EL (cell line): Measurements from ENCODE around the gene EPHA10.
A peak's percentile ranks its signal among the peaks of the same experiment; 100 is the strongest.
"Not testable (repeated sequence)": the region's sequence is repeated elsewhere in the genome, so short reads cannot be mapped to it uniquely, and the experiment has no call there.

ENCODE experiments used
- DNase-seq: peaks from one replicate; pipeline ENCODE4 v3.0.0-alpha.2; 2016

Gene EPHA10

GRCh38 chr1:37708471-37708870 lies 56.4 kb downstream of the EPHA10 start:
- DNase-seq, result no peak

GRCh38 chr1:37705399-37705798 lies 59.5 kb downstream of the EPHA10 start:
- DNase-seq, result no peak

DNA sequence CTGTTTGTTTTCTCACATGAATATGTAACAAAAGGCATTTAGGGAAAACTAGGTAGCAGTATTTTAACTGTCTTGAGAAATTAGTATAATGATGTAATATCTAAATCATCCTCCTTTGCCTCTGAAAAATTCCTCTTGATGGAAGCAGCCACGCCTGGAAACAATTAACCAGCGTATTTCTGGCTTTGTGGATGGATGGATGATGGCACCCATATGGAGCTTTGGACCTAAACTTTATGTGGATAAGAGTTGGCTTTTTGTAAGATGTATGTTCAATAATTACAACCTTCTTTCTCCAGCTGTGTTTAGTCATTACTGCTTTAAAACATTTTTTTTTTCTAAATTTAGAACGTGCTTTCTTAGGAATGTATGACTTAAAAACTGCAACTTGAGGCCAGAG lies 60.0 kb downstream of the EPHA10 start:
- DNase-seq, result no peak

GRCh38 chr1:37703061-37703460 lies 61.9 kb downstream of the EPHA10 start:
- DNase-seq, result no peak

- no peak for DNase-seq
Observed at GRCh38 chr1:37701051-37701450, 63.9 kb downstream of the EPHA10 start.

DNA sequence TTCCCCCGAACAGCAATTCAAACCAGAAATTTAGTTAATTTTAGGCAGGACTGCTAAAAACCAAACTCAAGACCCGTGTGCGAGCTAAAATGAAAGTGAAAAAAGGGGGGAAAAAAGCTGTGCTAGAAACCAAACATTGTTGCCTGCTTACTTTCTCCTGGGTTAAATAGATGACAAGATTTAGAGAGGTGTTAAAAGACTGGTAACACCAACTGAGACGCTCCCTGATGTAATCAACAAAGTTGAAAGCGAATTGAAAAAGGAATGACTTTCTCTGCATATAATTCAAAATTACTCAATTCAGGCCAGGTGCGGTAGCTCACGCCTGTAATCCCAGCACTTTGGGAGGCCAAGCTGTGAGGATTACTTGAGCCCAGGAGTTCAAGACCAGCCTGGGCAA lies 65.8 kb downstream of the EPHA10 start:
- DNase-seq, result no peak

DNA sequence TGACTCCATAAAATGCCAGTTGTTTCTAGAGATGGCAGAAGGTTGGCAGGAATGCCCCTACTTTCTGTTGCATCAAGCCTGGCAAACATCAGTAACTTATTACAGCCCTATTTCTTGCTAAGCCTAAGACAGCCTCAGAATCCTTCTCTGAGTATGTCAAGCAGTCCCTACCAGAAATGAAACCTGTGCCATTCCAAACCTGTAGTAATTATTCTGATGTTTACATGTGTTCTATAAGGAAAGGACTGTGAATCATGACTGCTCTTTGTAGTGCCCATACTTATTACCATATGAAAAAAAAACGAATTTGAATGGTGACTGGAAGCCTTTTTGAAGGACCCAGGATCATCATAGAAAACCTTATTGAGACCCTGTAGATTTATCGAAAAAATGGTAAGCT lies 67.2 kb downstream of the EPHA10 start:
- DNase-seq, result no peak

DNA sequence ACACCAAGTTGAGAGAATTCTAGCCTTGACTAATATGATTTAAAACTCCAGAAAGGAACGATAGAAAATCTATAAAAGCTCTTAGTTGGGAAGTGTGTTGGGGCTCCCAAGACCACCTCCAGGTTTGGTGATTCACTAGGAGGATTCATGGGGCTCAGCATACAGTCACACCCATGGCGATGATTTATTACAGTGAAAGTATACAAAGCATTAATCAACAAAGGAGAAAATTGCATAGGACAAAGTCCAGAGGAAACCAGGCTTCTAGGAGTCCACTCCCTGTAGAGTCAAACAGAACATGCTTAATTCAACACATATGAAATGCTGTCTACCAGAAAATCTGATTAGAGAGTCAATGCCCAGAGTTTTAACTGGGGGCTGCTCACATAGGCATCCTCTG lies 67.8 kb downstream of the EPHA10 start:
- DNase-seq, result no peak

DNA sequence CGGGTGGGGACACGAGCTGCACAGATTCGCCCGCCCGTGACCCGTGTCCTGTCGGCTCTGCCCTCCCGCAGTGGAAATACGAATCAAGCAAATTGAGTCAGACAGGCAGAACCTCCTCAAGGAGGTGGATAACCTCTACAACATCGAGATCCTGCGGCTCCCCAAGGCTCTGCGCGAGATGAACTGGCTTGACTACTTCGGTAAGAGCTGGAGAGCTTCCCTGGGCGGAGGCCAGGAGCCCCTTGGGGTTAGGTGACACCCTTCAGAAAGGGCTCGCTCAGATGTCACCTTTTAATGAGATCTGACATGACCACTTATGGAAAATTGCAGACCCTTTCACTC lies 72.1 kb downstream of the EPHA10 start:
- DNase-seq, result no peak

- peak; percentile 98 for DNase-seq
Observed at GRCh38 chr1:37692078-37692833, 72.7 kb downstream of the EPHA10 start, which contains the start of gene CDCA8. Gene CDCA8, plus strand, starts transcription at chr1:37692516. Its CDS starts 175 bp downstream, at chr1:37692691.

DNA sequence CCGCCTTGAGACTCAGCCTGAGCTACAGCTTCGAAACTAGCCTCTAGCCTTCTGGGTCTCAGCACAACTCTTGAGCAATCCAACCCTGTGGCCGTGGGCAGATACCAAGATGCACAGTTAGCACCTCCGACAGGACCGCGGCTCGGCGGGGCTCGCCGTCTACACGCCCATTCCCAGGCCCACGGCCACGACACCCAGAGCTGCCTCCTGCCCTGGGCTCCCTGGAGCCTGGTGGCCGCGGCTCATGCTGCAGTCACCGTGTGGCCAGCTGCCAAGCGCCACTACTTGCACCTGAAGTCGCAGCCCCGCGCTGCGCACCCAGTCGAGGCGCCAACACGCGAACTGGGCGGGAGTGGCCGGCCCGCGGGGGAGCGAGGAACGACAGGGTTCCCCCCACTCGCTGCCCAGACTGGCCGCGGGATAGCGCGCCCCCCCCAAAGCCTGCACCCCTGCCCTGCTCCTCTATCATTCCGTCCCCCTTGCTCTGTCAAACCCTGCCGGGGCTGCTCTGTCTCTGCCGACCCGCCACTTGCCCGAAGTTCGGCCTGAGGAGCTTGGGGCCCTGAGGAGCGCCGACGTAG lies 73.3 kb downstream of the EPHA10 start:
- DNase-seq, result peak; percentile 56

- no peak for DNase-seq
Observed at GRCh38 chr1:37688926-37689325, 76.0 kb downstream of the EPHA10 start.

- not testable (repeated sequence) for DNase-seq
Observed at GRCh38 chr1:37687764-37688163, 77.2 kb downstream of the EPHA10 start.

DNA sequence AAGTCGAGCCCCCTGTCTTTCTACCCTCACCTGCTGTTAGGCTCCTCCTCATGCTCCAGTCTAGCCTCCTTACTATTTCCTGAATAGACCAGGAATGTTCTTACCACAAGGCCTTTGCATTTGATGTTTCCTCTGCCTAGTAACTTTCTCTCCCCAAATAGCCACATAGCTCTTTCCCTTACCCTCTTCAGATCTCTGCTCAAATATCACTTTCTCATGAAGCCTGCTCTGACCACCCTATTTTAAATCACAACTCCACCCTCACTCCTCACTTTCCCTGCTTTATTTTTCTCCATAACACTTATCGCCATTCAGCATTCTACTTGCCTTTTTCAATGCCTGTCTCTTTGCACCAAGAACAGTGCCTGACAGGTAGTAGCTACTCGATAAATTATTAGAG lies 79.2 kb downstream of the EPHA10 start:
- DNase-seq, result no peak

- not testable (repeated sequence) for DNase-seq
Observed at GRCh38 chr1:37684182-37684581, 80.7 kb downstream of the EPHA10 start.

DNA sequence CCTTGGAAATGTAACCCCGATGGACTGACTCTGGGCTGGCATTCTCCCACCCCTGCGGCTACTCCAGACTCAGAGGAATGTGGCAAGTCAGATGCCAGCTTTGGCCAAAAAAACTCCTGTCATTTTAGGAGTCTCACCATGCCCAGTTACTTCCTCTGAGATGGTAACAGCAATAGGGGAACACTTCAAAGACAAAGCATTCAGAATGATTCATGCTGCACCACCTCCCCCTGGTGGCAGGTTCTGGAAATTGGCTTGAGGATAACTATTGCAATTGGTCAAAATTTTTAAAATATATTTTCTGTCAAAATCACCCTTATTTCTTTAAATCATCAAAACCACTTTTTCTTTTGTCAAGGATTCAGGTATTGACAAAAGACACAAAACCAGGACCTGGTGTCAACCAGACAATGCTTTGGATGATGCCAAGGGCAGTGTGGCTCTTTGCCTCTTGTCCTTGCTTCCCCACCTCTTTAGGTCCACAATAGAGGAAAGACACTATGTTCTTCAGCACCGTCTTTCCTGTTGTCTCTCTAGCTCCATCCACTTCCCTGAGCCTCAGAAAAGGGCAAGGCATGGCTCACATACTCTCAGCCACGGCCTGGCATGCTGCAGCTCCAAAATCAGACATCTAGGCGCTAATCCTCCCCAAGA lies 82.5 kb downstream of the EPHA10 start:
- DNase-seq, result peak; percentile 68

DNA sequence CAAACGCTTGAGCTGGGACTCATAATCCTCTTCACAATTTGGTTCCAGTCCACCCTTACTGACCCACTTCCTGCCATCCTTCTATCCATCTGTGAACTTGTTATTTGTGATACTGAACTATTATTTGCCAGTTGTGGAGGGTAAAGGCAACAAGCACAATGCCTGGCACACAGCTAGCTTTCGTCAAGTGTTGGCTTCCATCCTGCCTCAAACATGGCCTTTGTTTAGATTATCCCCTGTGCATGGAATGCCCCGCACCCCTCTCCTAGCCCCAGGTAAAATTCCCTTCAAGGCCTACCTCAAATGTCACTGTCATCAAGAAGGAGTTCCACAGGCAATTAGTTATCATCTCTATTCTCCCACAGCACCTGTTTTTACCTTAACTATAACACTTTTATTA lies 84.0 kb downstream of the EPHA10 start:
- no peak for DNase-seq

DNA sequence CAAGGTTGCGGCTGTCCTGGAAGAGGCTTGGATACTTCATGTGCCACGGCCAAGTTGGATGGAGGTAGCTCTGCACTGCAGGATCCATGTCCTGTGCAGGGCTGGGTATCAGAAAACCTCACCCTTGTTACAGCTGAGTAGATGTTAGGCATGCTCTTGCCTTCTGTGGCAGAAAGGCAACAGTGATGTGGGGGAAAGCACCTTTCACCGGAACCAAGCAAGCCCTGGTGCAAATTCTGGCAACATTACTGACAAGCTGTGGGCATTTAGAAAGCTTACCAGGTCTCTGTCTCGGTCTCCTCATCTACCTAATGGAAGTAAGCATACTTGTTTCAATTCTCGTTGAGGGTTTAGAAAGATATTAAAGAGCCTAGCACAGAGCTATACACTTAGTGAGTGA lies 87.1 kb downstream of the EPHA10 start:
- no peak for DNase-seq

DNA sequence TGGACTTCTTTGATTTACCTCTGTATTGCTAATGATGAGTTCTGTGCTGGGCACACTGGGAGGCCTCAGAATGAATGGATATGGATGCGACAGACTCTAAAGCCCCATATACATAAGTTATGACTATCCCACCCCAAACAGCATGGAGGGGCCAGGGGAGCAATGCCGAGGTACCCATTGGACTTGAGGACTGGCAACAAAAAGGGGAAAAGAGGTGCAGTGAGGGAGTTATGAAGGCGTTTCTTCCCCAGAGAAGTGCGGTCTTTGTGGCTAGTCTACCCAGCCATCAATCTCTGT lies 87.8 kb downstream of the EPHA10 start:
- DNase-seq, result no peak

GRCh38 chr1:37676281-37677142 lies 88.4 kb downstream of the EPHA10 start:
- no peak for DNase-seq

- DNase-seq, result no peak
Observed at GRCh38 chr1:37673920-37674319, 91.0 kb downstream of the EPHA10 start.

GRCh38 chr1:37672136-37672870 lies 92.6 kb downstream of the EPHA10 start:
- no peak for DNase-seq

GRCh38 chr1:37671261-37671660 lies 93.7 kb downstream of the EPHA10 start:
- DNase-seq, result no peak
